ENCODE data around the gene PAMR1. TPM values are rescaled to one million over a fixed set of nuclear protein-coding genes. Genes with fewer than 3 reads are reported as not detected.

The PAMR1 gene
- polyA plus RNA-seq, 2 donors = 0.31 to 1.2 TPM

DNA sequence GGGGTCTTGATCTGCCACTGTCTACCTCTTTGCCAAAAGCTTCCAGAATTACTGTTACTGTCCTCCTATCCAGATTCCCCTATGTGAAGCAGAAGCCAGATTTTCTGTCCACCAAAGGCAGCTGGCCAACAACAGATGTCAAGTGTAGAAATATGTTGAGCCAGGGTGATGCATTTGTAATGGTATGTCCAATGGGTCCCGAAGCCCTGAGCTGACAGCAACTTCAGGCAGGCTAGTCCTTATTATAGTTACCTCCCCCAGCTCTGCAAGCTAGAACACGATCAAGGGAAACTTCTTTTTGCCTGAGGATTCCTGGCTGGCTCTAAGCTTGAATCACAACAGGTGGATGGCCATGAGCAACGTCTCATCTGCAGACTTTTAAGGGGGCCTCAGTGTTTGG is 10.2 kb downstream of the PAMR1 start:
- Histone ChIP-seq H3K36me3 (ENCODE audit: control insufficient read depth in 2 of 2, insufficient read depth in 2 of 2, low read length in 1 of 2) (no peaks in the 10 kb centered on the region), H3K9me3 (ENCODE audit: control insufficient read depth in 2 of 2, insufficient read depth in 1 of 2, low read depth in 1 of 2, low read length in 1 of 2) (no peaks in the 10 kb centered on the region), H3K4me3 (ENCODE audit: low read depth in 1 of 2, low read length in 2 of 2) (no peak overlapping the region), H3K27me3 (ENCODE audit: control insufficient read depth in 1 of 2, insufficient read depth in 2 of 2, low read length in 2 of 2) (no peaks in the 10 kb centered on the region), H3K4me1 (ENCODE audit: control insufficient read depth in 2 of 2, insufficient read depth in 2 of 2, low read length in 1 of 2) (no peaks in the 10 kb centered on the region), H3K27ac (ENCODE audit: low read depth in 2 of 2, low read length in 1 of 2) (no peak overlapping the region)
- 3 to 21% methylated on average over 3 of the region's 3 CpGs for WGBS, 2 donors

GRCh38 chr11:35514481-35514880 is 10.9 kb downstream of the PAMR1 start:
- H3K4me1 ChIP-seq (ENCODE audit: control insufficient read depth in 2 of 2, insufficient read depth in 2 of 2, low read length in 1 of 2) = no peaks in the 10 kb centered on the region
- H3K4me3 ChIP-seq (ENCODE audit: low read depth in 1 of 2, low read length in 2 of 2) = no peak overlapping the region
- no peaks in the 10 kb centered on the region for H3K27me3 ChIP-seq (ENCODE audit: control insufficient read depth in 1 of 2, insufficient read depth in 2 of 2, low read length in 2 of 2)
- no peaks in the 10 kb centered on the region for H3K9me3 ChIP-seq (ENCODE audit: control insufficient read depth in 2 of 2, insufficient read depth in 1 of 2, low read depth in 1 of 2, low read length in 1 of 2)
- no peak overlapping the region for H3K27ac ChIP-seq (ENCODE audit: low read depth in 2 of 2, low read length in 1 of 2)
- no peaks in the 10 kb centered on the region for H3K36me3 ChIP-seq (ENCODE audit: control insufficient read depth in 2 of 2, insufficient read depth in 2 of 2, low read length in 1 of 2)
- WGBS, 2 donors = 79 to 84% methylated on average over 3 of the region's 3 CpGs

GRCh38 chr11:35511666-35512065 is 13.8 kb downstream of the PAMR1 start:
- WGBS, 2 donors = 69 to 76% methylated on average over 5 of the region's 5 CpGs
- Histone ChIP-seq H3K4me1 (ENCODE audit: control insufficient read depth in 2 of 2, insufficient read depth in 2 of 2, low read length in 1 of 2) (no peaks in the 10 kb centered on the region), H3K27me3 (ENCODE audit: control insufficient read depth in 1 of 2, insufficient read depth in 2 of 2, low read length in 2 of 2) (no peaks in the 10 kb centered on the region)

DNA sequence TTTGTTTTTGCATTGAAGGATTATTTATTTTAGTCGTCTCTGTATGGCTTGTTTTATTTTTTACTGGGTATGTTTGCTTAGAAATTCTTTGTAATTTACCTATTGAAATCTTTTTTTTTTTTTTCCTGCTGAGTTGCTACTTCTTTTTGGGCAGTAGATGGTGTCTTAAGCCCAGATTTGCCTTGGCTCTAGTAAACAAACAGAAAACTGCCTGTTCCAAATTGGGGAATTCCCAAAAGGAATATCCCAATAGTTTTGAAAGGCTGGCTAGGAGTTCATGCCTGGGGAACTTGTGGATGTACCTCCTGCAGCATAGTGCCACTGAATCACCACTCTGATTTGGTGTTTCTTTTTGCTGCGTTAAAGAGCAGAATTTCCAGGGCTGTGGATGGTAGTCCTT is 17.7 kb downstream of the PAMR1 start:
- H3K27me3 ChIP-seq (ENCODE audit: control insufficient read depth in 1 of 2, insufficient read depth in 2 of 2, low read length in 2 of 2) = no peaks in the 10 kb centered on the region
- H3K4me1 ChIP-seq (ENCODE audit: control insufficient read depth in 2 of 2, insufficient read depth in 2 of 2, low read length in 1 of 2) = no peaks in the 10 kb centered on the region
- H3K36me3 ChIP-seq (ENCODE audit: control insufficient read depth in 2 of 2, insufficient read depth in 2 of 2, low read length in 1 of 2) = no peaks in the 10 kb centered on the region
- H3K4me3 ChIP-seq (ENCODE audit: low read depth in 1 of 2, low read length in 2 of 2) = no peak overlapping the region
- no peaks in the 10 kb centered on the region for H3K9me3 ChIP-seq (ENCODE audit: control insufficient read depth in 2 of 2, insufficient read depth in 1 of 2, low read depth in 1 of 2, low read length in 1 of 2)
- 68 to 85% methylated on average over 2 of the region's 2 CpGs for WGBS, 2 donors
- no peak overlapping the region for H3K27ac ChIP-seq (ENCODE audit: low read depth in 2 of 2, low read length in 1 of 2)

More at GRCh38 chr11:35511666-35512065, 13.8 kb downstream of the PAMR1 start:
- no peaks in the 10 kb centered on the region for H3K9me3 ChIP-seq (ENCODE audit: control insufficient read depth in 2 of 2, insufficient read depth in 1 of 2, low read depth in 1 of 2, low read length in 1 of 2)
- H3K4me3 ChIP-seq (ENCODE audit: low read depth in 1 of 2, low read length in 2 of 2) = no peak overlapping the region
- no peaks in the 10 kb centered on the region for H3K36me3 ChIP-seq (ENCODE audit: control insufficient read depth in 2 of 2, insufficient read depth in 2 of 2, low read length in 1 of 2)
- no peak overlapping the region for H3K27ac ChIP-seq (ENCODE audit: low read depth in 2 of 2, low read length in 1 of 2)

DNA sequence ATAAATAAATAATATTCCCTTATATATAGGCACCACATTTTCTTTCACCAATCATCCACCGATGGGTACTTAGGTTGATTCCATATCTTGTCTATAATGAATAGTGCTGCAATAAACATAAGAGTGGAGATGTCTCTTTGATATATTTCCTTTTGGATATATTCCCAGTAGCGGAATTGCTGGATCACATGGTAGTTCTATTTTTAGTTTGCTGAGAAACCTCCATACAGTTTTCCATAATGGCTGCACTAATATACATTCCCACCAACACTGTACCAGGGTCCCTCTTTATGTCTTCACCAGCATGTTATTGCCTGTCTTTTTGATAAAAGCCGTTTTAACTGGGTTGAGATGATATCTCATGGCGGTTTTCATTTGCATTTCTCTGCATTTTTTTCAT is 23.6 kb downstream of the PAMR1 start:
- Histone ChIP-seq H3K4me3 (ENCODE audit: low read depth in 1 of 2, low read length in 2 of 2) (no peak overlapping the region), H3K36me3 (ENCODE audit: control insufficient read depth in 2 of 2, insufficient read depth in 2 of 2, low read length in 1 of 2) (no peaks in the 10 kb centered on the region), H3K27me3 (ENCODE audit: control insufficient read depth in 1 of 2, insufficient read depth in 2 of 2, low read length in 2 of 2) (no peaks in the 10 kb centered on the region), H3K9me3 (ENCODE audit: control insufficient read depth in 2 of 2, insufficient read depth in 1 of 2, low read depth in 1 of 2, low read length in 1 of 2) (no peaks in the 10 kb centered on the region), H3K4me1 (ENCODE audit: control insufficient read depth in 2 of 2, insufficient read depth in 2 of 2, low read length in 1 of 2) (no peaks in the 10 kb centered on the region), H3K27ac (ENCODE audit: low read depth in 2 of 2, low read length in 1 of 2) (no peak overlapping the region)
- 59 to 76% methylated on average over 4 of the region's 4 CpGs for WGBS, 2 donors

DNA sequence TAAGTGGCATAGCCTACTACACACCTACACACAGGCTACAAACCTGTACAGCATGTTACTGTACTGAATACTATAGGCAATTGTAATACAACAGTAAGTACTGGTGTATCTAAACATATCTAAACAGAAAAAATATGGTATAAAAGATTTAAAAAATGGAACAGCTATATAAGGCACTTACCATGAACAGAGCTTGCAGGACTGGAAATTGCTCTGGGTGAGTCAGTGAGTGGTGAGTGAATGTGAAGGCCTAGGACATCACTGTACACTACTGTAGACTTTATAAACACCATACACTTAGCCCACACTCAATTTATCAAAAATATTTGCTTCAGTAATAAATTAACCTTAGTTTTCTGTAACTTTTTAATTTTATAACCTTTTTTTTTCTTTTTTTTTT is 24.7 kb downstream of the PAMR1 start:
- Histone ChIP-seq H3K9me3 (ENCODE audit: control insufficient read depth in 2 of 2, insufficient read depth in 1 of 2, low read depth in 1 of 2, low read length in 1 of 2) (no peaks in the 10 kb centered on the region), H3K4me3 (ENCODE audit: low read depth in 1 of 2, low read length in 2 of 2) (no peak overlapping the region), H3K36me3 (ENCODE audit: control insufficient read depth in 2 of 2, insufficient read depth in 2 of 2, low read length in 1 of 2) (no peaks in the 10 kb centered on the region), H3K27me3 (ENCODE audit: control insufficient read depth in 1 of 2, insufficient read depth in 2 of 2, low read length in 2 of 2) (no peaks in the 10 kb centered on the region), H3K4me1 (ENCODE audit: control insufficient read depth in 2 of 2, insufficient read depth in 2 of 2, low read length in 1 of 2) (no peaks in the 10 kb centered on the region), H3K27ac (ENCODE audit: low read depth in 2 of 2, low read length in 1 of 2) (no peak overlapping the region)

DNA sequence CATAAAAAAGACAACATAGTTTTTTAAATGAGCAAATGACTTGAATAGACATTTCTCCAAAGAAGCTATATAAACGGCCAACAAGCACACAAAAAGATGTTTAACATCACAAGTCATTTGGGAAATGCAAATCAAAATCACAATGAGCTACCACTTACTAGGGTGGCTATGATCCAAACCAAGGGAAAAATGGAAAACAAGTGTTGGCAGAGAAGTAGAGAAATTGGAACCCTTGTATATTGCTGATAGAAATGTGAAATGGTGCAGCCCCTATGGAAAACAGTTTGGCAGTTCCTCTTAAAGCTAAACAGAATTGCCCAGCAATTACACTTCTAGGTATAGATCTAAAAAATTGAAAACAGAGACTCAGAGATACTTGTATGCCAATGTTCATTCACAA is 29.0 kb downstream of the PAMR1 start:
- Histone ChIP-seq H3K27me3 (ENCODE audit: control insufficient read depth in 1 of 2, insufficient read depth in 2 of 2, low read length in 2 of 2) (no peaks in the 10 kb centered on the region), H3K27ac (ENCODE audit: low read depth in 2 of 2, low read length in 1 of 2) (no peak overlapping the region), H3K9me3 (ENCODE audit: control insufficient read depth in 2 of 2, insufficient read depth in 1 of 2, low read depth in 1 of 2, low read length in 1 of 2) (no peaks in the 10 kb centered on the region), H3K4me1 (ENCODE audit: control insufficient read depth in 2 of 2, insufficient read depth in 2 of 2, low read length in 1 of 2) (no peaks in the 10 kb centered on the region), H3K4me3 (ENCODE audit: low read depth in 1 of 2, low read length in 2 of 2) (no peak overlapping the region), H3K36me3 (ENCODE audit: control insufficient read depth in 2 of 2, insufficient read depth in 2 of 2, low read length in 1 of 2) (no peaks in the 10 kb centered on the region)
- 47 to 58% methylated on average over 1 of the region's 1 CpG for WGBS, 2 donors

- Histone ChIP-seq H3K27me3 (ENCODE audit: control insufficient read depth in 1 of 2, insufficient read depth in 2 of 2, low read length in 2 of 2) (no peaks in the 10 kb centered on the region), H3K4me3 (ENCODE audit: low read depth in 1 of 2, low read length in 2 of 2) (no peak overlapping the region), H3K27ac (ENCODE audit: low read depth in 2 of 2, low read length in 1 of 2) (no peak overlapping the region), H3K9me3 (ENCODE audit: control insufficient read depth in 2 of 2, insufficient read depth in 1 of 2, low read depth in 1 of 2, low read length in 1 of 2) (no peaks in the 10 kb centered on the region), H3K4me1 (ENCODE audit: control insufficient read depth in 2 of 2, insufficient read depth in 2 of 2, low read length in 1 of 2) (no peaks in the 10 kb centered on the region), H3K36me3 (ENCODE audit: control insufficient read depth in 2 of 2, insufficient read depth in 2 of 2, low read length in 1 of 2) (no peaks in the 10 kb centered on the region)
- WGBS, 2 donors = 93 to 96% methylated on average over 5 of the region's 5 CpGs
Observed at GRCh38 chr11:35494957-35495490, 30.4 kb downstream of the PAMR1 start.

DNA sequence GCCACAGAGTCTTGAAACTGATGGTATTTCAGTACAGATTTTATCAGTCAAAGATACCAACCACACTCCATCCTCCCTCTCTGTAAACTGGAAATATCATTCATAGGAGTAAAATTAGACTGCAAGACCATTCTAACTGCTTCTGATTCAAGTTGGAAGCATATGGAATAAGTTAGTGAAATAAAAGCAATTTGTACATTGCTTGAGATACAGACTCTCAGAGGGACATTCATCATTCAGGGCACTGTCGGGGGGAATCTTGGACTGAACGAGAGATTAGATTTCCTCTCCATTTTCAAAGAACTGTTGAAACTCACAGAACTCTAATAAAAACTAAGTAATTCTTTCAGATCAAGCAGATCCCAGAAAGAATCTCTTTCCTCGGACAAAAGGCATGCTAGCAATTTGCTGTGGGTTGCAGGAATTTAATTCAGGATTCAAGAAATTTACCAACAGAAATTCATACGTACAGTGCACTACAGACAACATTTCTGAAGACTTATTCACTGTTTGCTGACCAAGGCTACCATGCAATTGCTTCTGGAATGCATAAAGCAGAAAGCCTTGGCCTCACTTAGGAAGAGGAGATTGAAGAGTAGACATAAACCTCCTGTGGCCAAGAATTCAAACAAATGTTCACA is 34.1 kb downstream of the PAMR1 start:
- Histone ChIP-seq H3K27me3 (ENCODE audit: control insufficient read depth in 1 of 2, insufficient read depth in 2 of 2, low read length in 2 of 2) (no peaks in the 10 kb centered on the region), H3K4me3 (ENCODE audit: low read depth in 1 of 2, low read length in 2 of 2) (no peak overlapping the region), H3K27ac (ENCODE audit: low read depth in 2 of 2, low read length in 1 of 2) (no peak overlapping the region), H3K4me1 (ENCODE audit: control insufficient read depth in 2 of 2, insufficient read depth in 2 of 2, low read length in 1 of 2) (no peaks in the 10 kb centered on the region), H3K36me3 (ENCODE audit: control insufficient read depth in 2 of 2, insufficient read depth in 2 of 2, low read length in 1 of 2) (no peaks in the 10 kb centered on the region), H3K9me3 (ENCODE audit: control insufficient read depth in 2 of 2, insufficient read depth in 1 of 2, low read depth in 1 of 2, low read length in 1 of 2) (no peaks in the 10 kb centered on the region)
- WGBS, 2 donors = 71 to 73% methylated on average over 4 of the region's 4 CpGs

GRCh38 chr11:35488117-35488516 is 37.3 kb downstream of the PAMR1 start:
- H3K4me1 ChIP-seq (ENCODE audit: control insufficient read depth in 2 of 2, insufficient read depth in 2 of 2, low read length in 1 of 2) = no peaks in the 10 kb centered on the region
- no peaks in the 10 kb centered on the region for H3K36me3 ChIP-seq (ENCODE audit: control insufficient read depth in 2 of 2, insufficient read depth in 2 of 2, low read length in 1 of 2)
- H3K9me3 ChIP-seq (ENCODE audit: control insufficient read depth in 2 of 2, insufficient read depth in 1 of 2, low read depth in 1 of 2, low read length in 1 of 2) = peaks cover 0 to 3% of the 10 kb centered on the region in 2 donors
- H3K27me3 ChIP-seq (ENCODE audit: control insufficient read depth in 1 of 2, insufficient read depth in 2 of 2, low read length in 2 of 2) = no peaks in the 10 kb centered on the region
- H3K4me3 ChIP-seq (ENCODE audit: low read depth in 1 of 2, low read length in 2 of 2) = no peak overlapping the region
- WGBS, 2 donors = 27 to 61% methylated on average over 1 of the region's 1 CpG
- H3K27ac ChIP-seq (ENCODE audit: low read depth in 2 of 2, low read length in 1 of 2) = no peak overlapping the region
